A673 (cell line): Measurements from ENCODE around the gene TBC1D2B. TPM values are rescaled to one million over a fixed set of nuclear protein-coding genes. Genes with fewer than 3 reads are reported as not detected.
"Not testable (repeated sequence)": the region's sequence is repeated elsewhere in the genome, so short reads cannot be mapped to it uniquely, and the experiment has no call there.

Source experiments
- BruUV-seq: library from RNA; stranded (reverse); fragments of 400-500 nt; replicated peaks from 2 replicates; lab custom pipeline; 2021; lab: Mats Ljungman, UMichigan
- CTCF ChIA-PET: fragments of 300-600 bp; sonication (Branson Sonifier 250); formaldehyde crosslinking; loops from one replicate; lab custom pipeline; 2022; ENCODE audit warnings: antibody characterized with exemption; lab: Charles Lee
- POLR2A ChIA-PET: fragments of 300-600 bp; sonication (Branson Sonifier 250); formaldehyde crosslinking; loops from one replicate; lab custom pipeline; 2022; ENCODE audit warnings: antibody characterized with exemption; ENCODE audit not compliant: low non-redundant PET; lab: Charles Lee
- DNase-seq: peaks from one replicate; pipeline ENCODE4 v3.0.0-alpha.2; 2015; ENCODE audit warnings: low spot score
- H3K27ac ChIP-seq: fragments of 200-600 bp; sonication (generic); 2 replicates; pipeline ENCODE4 v1.5.1; 2016; ENCODE audit warnings: mixed run types, low read depth, mild to moderate bottlenecking, mixed read lengths, antibody characterized with exemption, low read length; ENCODE audit not compliant: poor library complexity, severe bottlenecking
- H3K27me3 ChIP-seq: fragments of 200-600 bp; sonication (generic); replicated peaks from 2 replicates; pipeline ENCODE4 v1.6.1; 2017; ENCODE audit warnings: mixed run types, low read depth, mild to moderate bottlenecking, mixed read lengths, antibody characterized with exemption, low read length; ENCODE audit not compliant: insufficient read depth, poor library complexity
- H3K36me3 ChIP-seq: fragments of 200-600 bp; sonication (generic); 2 replicates; pipeline ENCODE4 v1.6.1; 2016; ENCODE audit warnings: mixed run types, mild to moderate bottlenecking, mixed read lengths, antibody characterized with exemption, low read length; ENCODE audit not compliant: insufficient read depth, poor library complexity, severe bottlenecking
- H3K4me1 ChIP-seq: fragments of 200-600 bp; sonication (generic); 2 replicates; pipeline ENCODE4 v1.6.1; 2017; ENCODE audit warnings: mixed run types, mild to moderate bottlenecking, mixed read lengths, antibody characterized with exemption, low read length; ENCODE audit not compliant: insufficient read depth, poor library complexity, severe bottlenecking
- H3K4me3 ChIP-seq: fragments of 200-600 bp; sonication (generic); 2 replicates; pipeline ENCODE4 v1.5.1; 2016; ENCODE audit warnings: low read depth, mixed run types, mild to moderate bottlenecking, mixed read lengths, low read length; ENCODE audit not compliant: poor library complexity, severe bottlenecking
- H3K9me3 ChIP-seq: fragments of 200-600 bp; sonication (generic); 2 replicates; pipeline ENCODE4 v1.6.1; 2016; ENCODE audit warnings: mixed run types, low read depth, mild to moderate bottlenecking, mixed read lengths, antibody characterized with exemption, low read length; ENCODE audit not compliant: poor library complexity, severe bottlenecking
- EZH2 ChIP-seq: fragments of 200-600 bp; sonication (generic); IDR thresholded peaks from 2 replicates; pipeline ENCODE4 v1.6.1; 2017; ENCODE audit warnings: borderline replicate concordance, low read depth, mild to moderate bottlenecking, mixed read lengths, antibody characterized with exemption, low read length; ENCODE audit not compliant: poor library complexity, severe bottlenecking
- intact Hi-C: fragments of 100-400 bp; cut with micrococcal nuclease; formaldehyde crosslinking; loops from one replicate; pipeline ENCODE4 v1.10.0; 2022; ENCODE audit not compliant: unreplicated experiment
- total RNA-seq: library from RNA; stranded (reverse); gene quantifications from 2 replicates; pipeline ENCODE4 v1.2.3, GENCODE V29; 2021
- TF ChIP-seq, protein P1 (sequence below): fragments of 300-800, 200-600 bp; sonication (generic); conservative IDR thresholded peaks from 2 replicates; pipeline ENCODE4 v1.5.1; 2017; ENCODE audit warnings: low read depth, mild to moderate bottlenecking, antibody characterized with exemption, low read length, moderate library complexity, mixed read lengths

TBC1D2B gene
- total RNA-seq, 1 experiment from 2014 or later, result 26.0 TPM

DNA sequence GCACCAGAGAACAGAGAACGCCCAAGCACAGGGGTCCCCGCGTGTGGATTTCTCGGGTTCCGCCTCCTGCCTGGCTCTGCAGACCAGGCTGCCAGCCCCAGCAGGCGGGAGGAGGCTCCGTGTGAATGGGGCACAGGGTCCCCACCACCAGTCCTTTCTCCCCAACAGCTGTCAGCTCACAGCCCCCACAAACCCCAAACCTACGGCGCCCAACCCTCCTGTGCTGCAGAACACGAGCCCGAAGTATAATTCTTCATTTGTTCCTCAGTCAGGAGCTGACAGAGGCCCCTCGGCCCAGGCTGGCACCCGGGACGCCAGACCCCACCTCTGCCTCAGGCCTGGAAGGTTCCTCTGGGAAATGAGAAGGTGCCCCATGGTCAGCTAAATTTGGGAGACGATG, 78.0 kb downstream of the TBC1D2B start:
- intact Hi-C loops, result no loop called here
- H3K27ac ChIP-seq, result no peak overlapping the region
- H3K27me3 ChIP-seq, result no peaks in the 10 kb centered on the region
- CTCF ChIA-PET, result interaction anchor here (1.0 to 2.0 kb wide), 2 partner anchors 109 to 111 kb away, joined by 8 to 18 read pairs; no protein-coding TSS in a partner anchor
- no peaks in the 10 kb centered on the region for H3K4me1 ChIP-seq
- POLR2A ChIA-PET, result no interaction called here
- no peak overlapping the region for H3K4me3 ChIP-seq
- peaks cover 11% of the 10 kb centered on the region for H3K36me3 ChIP-seq
- TF ChIP-seq EZH2, result no peak
- TF ChIP-seq, protein P1, sequence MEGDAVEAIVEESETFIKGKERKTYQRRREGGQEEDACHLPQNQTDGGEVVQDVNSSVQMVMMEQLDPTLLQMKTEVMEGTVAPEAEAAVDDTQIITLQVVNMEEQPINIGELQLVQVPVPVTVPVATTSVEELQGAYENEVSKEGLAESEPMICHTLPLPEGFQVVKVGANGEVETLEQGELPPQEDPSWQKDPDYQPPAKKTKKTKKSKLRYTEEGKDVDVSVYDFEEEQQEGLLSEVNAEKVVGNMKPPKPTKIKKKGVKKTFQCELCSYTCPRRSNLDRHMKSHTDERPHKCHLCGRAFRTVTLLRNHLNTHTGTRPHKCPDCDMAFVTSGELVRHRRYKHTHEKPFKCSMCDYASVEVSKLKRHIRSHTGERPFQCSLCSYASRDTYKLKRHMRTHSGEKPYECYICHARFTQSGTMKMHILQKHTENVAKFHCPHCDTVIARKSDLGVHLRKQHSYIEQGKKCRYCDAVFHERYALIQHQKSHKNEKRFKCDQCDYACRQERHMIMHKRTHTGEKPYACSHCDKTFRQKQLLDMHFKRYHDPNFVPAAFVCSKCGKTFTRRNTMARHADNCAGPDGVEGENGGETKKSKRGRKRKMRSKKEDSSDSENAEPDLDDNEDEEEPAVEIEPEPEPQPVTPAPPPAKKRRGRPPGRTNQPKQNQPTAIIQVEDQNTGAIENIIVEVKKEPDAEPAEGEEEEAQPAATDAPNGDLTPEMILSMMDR, result no peak
- no peaks in the 10 kb centered on the region for H3K9me3 ChIP-seq
- no TSS peak for BruUV-seq
- DNase-seq, result no peak

DNA sequence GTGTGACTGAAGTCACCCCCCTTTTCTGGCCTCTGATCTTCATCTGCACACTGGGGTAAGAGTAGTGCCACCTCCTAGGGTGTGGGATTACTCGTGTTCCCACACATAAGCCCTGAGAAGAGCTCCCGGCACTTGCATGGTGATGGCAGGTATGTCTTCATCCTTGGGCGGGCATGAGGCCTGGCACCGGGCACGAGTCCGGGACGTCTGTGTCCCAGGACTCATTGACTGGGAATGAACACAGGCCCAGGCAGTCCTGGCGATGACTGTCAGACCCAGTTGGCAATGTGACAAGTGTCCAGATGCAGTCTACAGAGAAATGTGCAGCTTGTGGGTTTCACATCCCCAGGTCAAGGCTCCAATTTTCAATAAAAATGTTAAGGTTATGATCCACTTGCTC, 78.9 kb downstream of the TBC1D2B start:
- peaks cover 11% of the 10 kb centered on the region for H3K36me3 ChIP-seq
- H3K27ac ChIP-seq, result no peak overlapping the region
- no peak for TF ChIP-seq EZH2
- TF ChIP-seq, protein P1, result no peak
- H3K4me3 ChIP-seq, result no peak overlapping the region
- H3K9me3 ChIP-seq, result no peaks in the 10 kb centered on the region
- ChIA-PET CTCF (no interaction called here), POLR2A (no interaction called here)
- H3K4me1 ChIP-seq, result peaks cover 8% of the 10 kb centered on the region
- H3K27me3 ChIP-seq, result no peaks in the 10 kb centered on the region
- BruUV-seq, result no TSS peak
- no peak for DNase-seq
- intact Hi-C loops, result no loop called here

DNA sequence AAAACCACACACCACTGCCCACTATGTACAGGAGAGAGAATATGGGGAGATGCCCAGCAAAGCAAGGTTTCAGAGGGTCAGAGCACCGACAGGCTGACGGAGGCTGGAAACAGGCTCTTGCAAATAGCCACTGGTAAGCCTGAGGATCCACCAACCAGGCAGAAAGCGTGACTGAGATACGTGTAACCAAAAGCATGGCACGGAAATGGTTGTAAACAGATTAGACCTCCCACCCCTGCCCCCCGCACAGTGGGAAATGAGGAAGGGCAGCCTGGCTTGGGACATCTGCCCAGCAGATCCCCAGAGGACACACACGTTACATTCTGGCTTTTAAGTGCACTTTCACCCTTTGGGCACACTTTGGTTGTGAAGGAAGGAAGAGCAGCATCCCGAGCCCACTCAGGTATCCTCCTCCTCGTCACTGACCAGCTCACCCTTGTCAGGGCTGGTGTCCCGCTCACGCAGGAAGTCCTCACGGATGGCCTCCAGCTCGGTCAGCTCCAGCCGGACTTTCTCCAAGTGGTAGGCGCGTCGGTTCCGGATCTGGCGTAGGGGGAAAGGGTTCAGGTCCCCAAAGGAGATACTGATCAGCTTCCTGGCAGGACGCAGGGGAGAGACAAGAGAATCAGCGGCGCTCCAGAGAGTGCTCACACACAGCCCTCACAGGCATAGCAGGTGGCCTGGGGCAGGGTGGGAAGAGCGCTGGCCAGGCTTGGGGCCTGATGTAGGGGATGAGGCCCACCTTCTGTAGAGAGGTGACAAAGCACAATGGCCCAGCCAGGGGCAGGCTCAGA, 79.6 kb downstream of the TBC1D2B start:
- H3K4me1 ChIP-seq, result peaks cover 12% of the 10 kb centered on the region
- CTCF ChIA-PET, intact Hi-C loops, H3K9me3 ChIP-seq, BruUV-seq, H3K27me3 ChIP-seq, POLR2A ChIA-PET, H3K36me3 ChIP-seq, H3K4me3 ChIP-seq, DNase-seq, H3K27ac ChIP-seq: not testable (repeated sequence)

DNA sequence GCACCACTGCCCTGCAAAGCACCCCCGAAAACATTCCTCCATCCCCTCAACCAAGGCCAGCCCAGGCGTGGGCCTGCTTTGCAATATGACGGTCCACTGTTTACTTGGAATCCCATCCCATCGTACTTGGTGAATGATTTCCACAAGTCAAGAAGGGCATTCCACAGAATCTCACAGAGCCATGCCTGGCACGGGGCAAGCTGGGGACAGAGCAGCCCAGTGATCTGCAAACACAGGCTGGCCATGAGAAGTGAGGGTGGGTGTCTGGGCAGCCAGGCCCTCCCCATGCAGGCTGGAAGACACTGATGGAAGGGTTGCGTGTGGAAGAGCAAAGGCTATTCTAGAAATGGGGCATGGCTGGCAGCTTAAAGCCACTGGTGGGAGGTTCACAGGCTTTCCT, 80.3 kb downstream of the TBC1D2B start:
- H3K27me3 ChIP-seq, H3K27ac ChIP-seq, POLR2A ChIA-PET, BruUV-seq, DNase-seq, H3K9me3 ChIP-seq, H3K36me3 ChIP-seq, intact Hi-C loops, H3K4me3 ChIP-seq, CTCF ChIA-PET: not testable (repeated sequence)
- peaks cover 12% of the 10 kb centered on the region for H3K4me1 ChIP-seq

DNA sequence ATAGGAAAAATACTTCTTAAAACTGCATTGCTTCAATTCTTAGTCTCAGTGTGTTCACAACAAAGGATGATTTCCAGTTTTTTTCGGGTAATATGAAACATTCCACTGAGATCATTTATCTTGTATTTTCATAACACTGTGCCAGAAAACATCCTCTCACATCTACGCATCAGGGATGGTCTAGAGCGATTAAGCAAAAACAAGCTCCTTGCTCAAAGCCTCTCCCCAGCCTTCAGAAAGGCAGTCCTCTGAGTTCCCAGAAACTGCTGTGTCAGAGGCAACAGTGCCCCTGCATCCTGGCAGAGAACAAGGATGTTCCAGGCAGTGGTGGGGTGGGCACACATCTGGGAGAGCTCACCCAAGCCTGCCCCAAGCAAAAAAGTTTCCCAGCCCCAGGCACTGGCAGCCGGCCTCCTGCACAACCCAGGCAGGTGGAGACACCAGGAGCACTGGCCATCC, 80.8 kb downstream of the TBC1D2B start:
- intact Hi-C loops, DNase-seq, H3K27ac ChIP-seq, POLR2A ChIA-PET, H3K4me3 ChIP-seq, H3K36me3 ChIP-seq, BruUV-seq, CTCF ChIA-PET, H3K27me3 ChIP-seq, H3K9me3 ChIP-seq: not testable (repeated sequence)
- peaks cover 12% of the 10 kb centered on the region for H3K4me1 ChIP-seq

DNA sequence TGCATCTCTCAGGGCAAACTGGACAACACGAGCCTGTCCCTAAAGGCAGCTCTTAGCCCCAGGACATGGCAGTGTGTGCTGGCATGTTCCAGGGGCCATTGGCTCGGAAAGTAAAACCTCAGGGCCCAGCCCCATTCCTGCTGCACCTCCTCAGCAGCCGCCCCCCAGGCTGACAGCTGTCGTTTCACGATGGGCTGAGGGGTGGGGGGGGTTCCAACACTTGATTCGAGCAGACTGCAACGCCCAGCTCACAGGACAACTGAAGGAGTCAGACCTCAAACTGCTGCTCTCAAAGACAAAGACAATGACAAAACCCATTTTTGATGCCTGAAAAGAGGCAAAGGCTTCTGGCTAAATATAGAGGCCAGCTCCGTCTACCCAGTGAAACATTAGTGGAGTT, 81.3 kb downstream of the TBC1D2B start:
- BruUV-seq, H3K27ac ChIP-seq, H3K4me3 ChIP-seq, H3K36me3 ChIP-seq, CTCF ChIA-PET, H3K9me3 ChIP-seq, POLR2A ChIA-PET, H3K27me3 ChIP-seq, intact Hi-C loops, DNase-seq: not testable (repeated sequence)
- H3K4me1 ChIP-seq, result peaks cover 12% of the 10 kb centered on the region
